ENCODE data around the gene TLE3.

- no peak for TF ChIP-seq EZH2 (IDR thresholded peaks at IDR 0.05)
- no peak for TF ChIP-seq POLR2AphosphoS5 (IDR thresholded peaks at IDR 0.05; ENCODE audit: borderline replicate concordance, low read depth, low read length)
- no peak for TF ChIP-seq FOXP2 (optimal IDR thresholded peaks at IDR 0.05; ENCODE audit: control extremely low read depth, extremely low read length, insufficient read depth)
Observed at GRCh38 chr15:70018646-70019600, 78.8 kb downstream of the TLE3 start.

Measured in SK-N-MC (cell line).